HL-60 (cell line): ENCODE results near the gene PCCA.
"Not testable (repeated sequence)": the region's sequence is repeated elsewhere in the genome, so short reads cannot be mapped to it uniquely, and the experiment has no call there.

ENCODE experiments used
- DNase-seq, 2 experiments: peaks; one replicate each; pipeline ENCODE4 v3.0.0-alpha.2; 2010 to 2020; ENCODE audit warnings: low read depth in 1 of 2, low spot score in 1 of 2
- H3K27ac ChIP-seq: fragments of 250-450 bp; sonication (Bioruptor Pico); replicated peaks from 2 replicates; pipeline ENCODE4 v1.5.1; 2020; ENCODE audit warnings: mild to moderate bottlenecking, moderate library complexity
- H3K27me3 ChIP-seq: fragments of 250-450 bp; sonication (Bioruptor Pico); 2 replicates; pipeline ENCODE4 v1.5.1; 2021; ENCODE audit warnings: mild to moderate bottlenecking, moderate library complexity; ENCODE audit not compliant: insufficient read depth, poor library complexity, severe bottlenecking
- H3K4me3 ChIP-seq: replicated peaks from 2 replicates; pipeline ENCODE4 v1.5.1; 2011; ENCODE audit warnings: mild to moderate bottlenecking, control low read depth, low read length; ENCODE audit not compliant: insufficient read depth
- GABPA ChIP-seq: IDR thresholded peaks from 2 replicates; pipeline ENCODE4 v1.6.1; 2012; ENCODE audit warnings: low read depth
- POLR2AphosphoS5 ChIP-seq: IDR thresholded peaks from 2 replicates; pipeline ENCODE4 v1.6.1; 2012; ENCODE audit warnings: low read depth
- SPI1 ChIP-seq: IDR thresholded peaks from 2 replicates; pipeline ENCODE4 v1.6.1; 2012; ENCODE audit warnings: low read depth, mild to moderate bottlenecking, borderline replicate concordance
- TF ChIP-seq, protein P1 (sequence below): IDR thresholded peaks from one replicate; pipeline ENCODE4 v1.5.1; 2011; ENCODE audit warnings: low read length, control low read depth, inconsistent platforms; ENCODE audit not compliant: insufficient read depth
- TF ChIP-seq, protein P2 (sequence below): IDR thresholded peaks from 2 replicates; pipeline ENCODE4 v1.6.1; 2012; ENCODE audit warnings: low read depth; ENCODE audit not compliant: insufficient replicate concordance

PCCA gene

DNA sequence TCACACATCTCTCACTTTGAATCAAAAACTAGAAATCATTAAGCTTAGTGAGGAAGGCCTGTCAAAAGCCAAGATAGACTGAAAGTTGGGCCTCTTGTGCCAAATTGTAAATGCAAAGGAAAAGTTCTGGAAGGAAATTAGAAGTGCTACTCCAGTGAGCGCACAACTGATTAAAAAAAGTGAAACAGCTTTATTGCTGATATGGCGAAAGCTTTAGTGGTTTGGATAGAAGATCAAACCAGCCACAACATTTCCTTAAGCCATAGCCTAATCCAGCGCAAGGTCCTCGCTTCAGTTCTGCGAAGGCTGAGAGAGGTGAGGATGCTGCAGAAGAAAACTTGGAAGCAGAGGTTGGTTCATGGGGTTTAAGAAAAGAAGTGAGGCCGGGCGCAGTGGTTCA is 7.6 kb downstream of the PCCA start:
- TF ChIP-seq, protein P1, sequence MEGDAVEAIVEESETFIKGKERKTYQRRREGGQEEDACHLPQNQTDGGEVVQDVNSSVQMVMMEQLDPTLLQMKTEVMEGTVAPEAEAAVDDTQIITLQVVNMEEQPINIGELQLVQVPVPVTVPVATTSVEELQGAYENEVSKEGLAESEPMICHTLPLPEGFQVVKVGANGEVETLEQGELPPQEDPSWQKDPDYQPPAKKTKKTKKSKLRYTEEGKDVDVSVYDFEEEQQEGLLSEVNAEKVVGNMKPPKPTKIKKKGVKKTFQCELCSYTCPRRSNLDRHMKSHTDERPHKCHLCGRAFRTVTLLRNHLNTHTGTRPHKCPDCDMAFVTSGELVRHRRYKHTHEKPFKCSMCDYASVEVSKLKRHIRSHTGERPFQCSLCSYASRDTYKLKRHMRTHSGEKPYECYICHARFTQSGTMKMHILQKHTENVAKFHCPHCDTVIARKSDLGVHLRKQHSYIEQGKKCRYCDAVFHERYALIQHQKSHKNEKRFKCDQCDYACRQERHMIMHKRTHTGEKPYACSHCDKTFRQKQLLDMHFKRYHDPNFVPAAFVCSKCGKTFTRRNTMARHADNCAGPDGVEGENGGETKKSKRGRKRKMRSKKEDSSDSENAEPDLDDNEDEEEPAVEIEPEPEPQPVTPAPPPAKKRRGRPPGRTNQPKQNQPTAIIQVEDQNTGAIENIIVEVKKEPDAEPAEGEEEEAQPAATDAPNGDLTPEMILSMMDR, result no peak
- TF ChIP-seq, protein P2, sequence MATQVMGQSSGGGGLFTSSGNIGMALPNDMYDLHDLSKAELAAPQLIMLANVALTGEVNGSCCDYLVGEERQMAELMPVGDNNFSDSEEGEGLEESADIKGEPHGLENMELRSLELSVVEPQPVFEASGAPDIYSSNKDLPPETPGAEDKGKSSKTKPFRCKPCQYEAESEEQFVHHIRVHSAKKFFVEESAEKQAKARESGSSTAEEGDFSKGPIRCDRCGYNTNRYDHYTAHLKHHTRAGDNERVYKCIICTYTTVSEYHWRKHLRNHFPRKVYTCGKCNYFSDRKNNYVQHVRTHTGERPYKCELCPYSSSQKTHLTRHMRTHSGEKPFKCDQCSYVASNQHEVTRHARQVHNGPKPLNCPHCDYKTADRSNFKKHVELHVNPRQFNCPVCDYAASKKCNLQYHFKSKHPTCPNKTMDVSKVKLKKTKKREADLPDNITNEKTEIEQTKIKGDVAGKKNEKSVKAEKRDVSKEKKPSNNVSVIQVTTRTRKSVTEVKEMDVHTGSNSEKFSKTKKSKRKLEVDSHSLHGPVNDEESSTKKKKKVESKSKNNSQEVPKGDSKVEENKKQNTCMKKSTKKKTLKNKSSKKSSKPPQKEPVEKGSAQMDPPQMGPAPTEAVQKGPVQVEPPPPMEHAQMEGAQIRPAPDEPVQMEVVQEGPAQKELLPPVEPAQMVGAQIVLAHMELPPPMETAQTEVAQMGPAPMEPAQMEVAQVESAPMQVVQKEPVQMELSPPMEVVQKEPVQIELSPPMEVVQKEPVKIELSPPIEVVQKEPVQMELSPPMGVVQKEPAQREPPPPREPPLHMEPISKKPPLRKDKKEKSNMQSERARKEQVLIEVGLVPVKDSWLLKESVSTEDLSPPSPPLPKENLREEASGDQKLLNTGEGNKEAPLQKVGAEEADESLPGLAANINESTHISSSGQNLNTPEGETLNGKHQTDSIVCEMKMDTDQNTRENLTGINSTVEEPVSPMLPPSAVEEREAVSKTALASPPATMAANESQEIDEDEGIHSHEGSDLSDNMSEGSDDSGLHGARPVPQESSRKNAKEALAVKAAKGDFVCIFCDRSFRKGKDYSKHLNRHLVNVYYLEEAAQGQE, result no peak
- TF ChIP-seq SPI1 (no peak), POLR2AphosphoS5 (no peak), GABPA (no peak)
- Histone ChIP-seq H3K27me3 (peaks cover 10% of the 10 kb centered on the region), H3K27ac (no peak overlapping the region), H3K4me3 (no peak overlapping the region)
- DNase-seq, result no peak

DNA sequence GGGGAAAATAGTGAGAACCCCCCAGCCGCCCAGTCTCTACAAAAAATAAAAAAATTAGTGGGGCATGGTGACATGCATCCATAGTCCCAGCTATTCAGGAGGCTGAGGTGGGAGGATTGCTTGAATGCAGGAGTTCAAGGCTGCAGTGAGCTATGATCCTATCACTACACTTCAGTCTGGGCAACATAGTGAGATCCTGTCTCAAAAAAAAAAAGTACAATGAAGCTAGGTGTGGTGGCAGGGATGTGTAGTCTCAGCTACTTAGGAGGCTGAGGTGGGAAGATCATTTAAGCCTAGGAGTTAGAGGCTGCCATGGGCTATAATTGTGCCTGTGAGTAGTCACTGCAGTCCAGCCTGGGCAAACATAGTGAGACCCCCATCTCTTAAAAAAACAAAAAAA is 8.9 kb downstream of the PCCA start:
- Histone ChIP-seq H3K4me3 (no peak overlapping the region), H3K27ac (no peak overlapping the region), H3K27me3 (peaks cover under 1% of the 10 kb centered on the region)
- DNase-seq, result no peak
- TF ChIP-seq, protein P1, result no peak
- TF ChIP-seq POLR2AphosphoS5, result no peak
- TF ChIP-seq, protein P2, result no peak
- no peak for TF ChIP-seq SPI1
- TF ChIP-seq GABPA, result no peak

DNA sequence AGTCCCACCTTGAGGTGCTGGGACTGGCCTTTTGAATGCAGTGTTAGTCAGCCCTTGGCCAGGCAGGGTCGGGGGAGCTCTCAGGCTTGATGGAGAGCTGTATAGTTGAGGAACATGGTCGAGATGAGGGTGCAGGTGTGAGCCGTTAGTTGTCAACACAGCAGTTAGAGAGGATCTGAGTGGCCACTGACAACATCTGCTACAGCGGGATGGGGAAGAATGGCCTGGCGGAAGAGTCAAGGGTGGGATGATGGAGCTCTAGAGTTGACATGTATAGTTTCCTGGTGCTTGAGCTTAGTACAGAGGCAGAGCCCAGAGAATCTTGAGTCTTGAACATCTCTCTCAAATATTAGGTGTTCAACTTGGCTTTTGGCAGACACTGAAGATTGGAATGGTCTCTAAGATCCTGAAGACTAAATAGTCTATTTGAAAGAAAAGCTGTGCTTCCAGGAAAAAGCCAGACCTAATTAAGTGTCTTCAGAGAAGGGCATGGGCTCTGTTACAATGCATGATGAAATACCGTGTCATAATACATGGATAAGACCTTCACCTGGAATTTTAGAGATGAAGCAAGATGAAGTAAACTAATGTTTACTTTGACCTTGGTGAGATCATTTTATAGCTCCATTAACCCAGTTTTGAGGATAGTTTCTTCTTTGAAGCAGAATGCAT is 9.7 kb downstream of the PCCA start:
- no peak for DNase-seq
- Histone ChIP-seq H3K4me3 (no peak overlapping the region), H3K27me3 (no peaks in the 10 kb centered on the region), H3K27ac (no peak overlapping the region)
- TF ChIP-seq GABPA (no peak), SPI1 (no peak), POLR2AphosphoS5 (no peak)
- TF ChIP-seq, protein P1, result no peak
- TF ChIP-seq, protein P2, result no peak

DNA sequence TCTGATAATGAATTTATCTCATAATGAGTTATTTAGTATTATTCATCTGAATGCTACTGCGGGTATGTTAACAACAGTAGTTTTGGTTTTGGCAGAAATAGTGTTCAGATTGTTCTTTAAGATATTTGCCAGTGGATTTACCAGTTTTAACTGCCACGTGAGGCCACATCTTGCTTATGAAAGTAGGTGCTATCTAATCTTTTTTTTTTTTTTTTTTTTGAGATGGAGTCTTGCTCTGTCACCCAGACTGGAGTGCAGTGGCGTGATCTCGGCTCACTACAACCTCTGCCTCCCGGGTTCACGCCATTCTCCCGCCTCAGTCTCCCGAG is 10.2 kb downstream of the PCCA start:
- not testable (repeated sequence) for H3K27ac ChIP-seq, H3K27me3 ChIP-seq, DNase-seq, H3K4me3 ChIP-seq
